ENCODE data around the gene PLVAP.
A peak's percentile ranks its signal among the peaks of the same experiment; 100 is the strongest.

The PLVAP gene

GRCh38 chr19:17394891-17395415 lies 17.8 kb upstream of the PLVAP start:
- no peaks in the 10 kb centered on the region for H3K36me3 ChIP-seq (ENCODE audit: insufficient read depth, low read length)
- H3K4me1 ChIP-seq (ENCODE audit: insufficient read depth, low read length): peaks cover 6% of the 10 kb centered on the region
- no peak overlapping the region for H3K9ac ChIP-seq (ENCODE audit: low read length)
- peaks cover 12 to 29% of the 10 kb centered on the region in 2 donors for H3K27me3 ChIP-seq (ENCODE audit: control insufficient read depth in 1 of 2, insufficient read depth in 2 of 2, low read length in 2 of 2)
- no peaks in the 10 kb centered on the region for H3K9me3 ChIP-seq (ENCODE audit: low read length)
- H3K27ac ChIP-seq (ENCODE audit: low read depth, low read length): no peak overlapping the region
- no peak overlapping the region for H3K4me3 ChIP-seq (ENCODE audit: low read depth in 1 of 2, low read length in 2 of 2)

GRCh38 chr19:17393914-17394313 lies 16.8 kb upstream of the PLVAP start, which contains the start of gene CCDC194:
CCDC194 (minus strand) TSS chr19:17394196; CDS start chr19:17394158, 38 bp downstream.
- Histone ChIP-seq H3K27me3 (ENCODE audit: control insufficient read depth in 1 of 2, insufficient read depth in 2 of 2, low read length in 2 of 2) (peaks cover 12 to 29% of the 10 kb centered on the region in 2 donors), H3K4me1 (ENCODE audit: insufficient read depth, low read length) (peaks cover 6% of the 10 kb centered on the region), H3K9ac (ENCODE audit: low read length) (no peak within 1 kb of the TSS), H3K9me3 (ENCODE audit: low read length) (no peaks in the 10 kb centered on the region), H3K36me3 (ENCODE audit: insufficient read depth, low read length) (no peaks in the 10 kb centered on the region), H3K4me3 (ENCODE audit: low read depth in 1 of 2, low read length in 2 of 2) (no peak within 1 kb of the TSS), H3K27ac (ENCODE audit: low read depth, low read length) (no peak within 1 kb of the TSS)

- H3K36me3 ChIP-seq (ENCODE audit: insufficient read depth, low read length): no peaks in the 10 kb centered on the region
- H3K27ac ChIP-seq (ENCODE audit: low read depth, low read length): no peak overlapping the region
- no peak overlapping the region for H3K4me3 ChIP-seq (ENCODE audit: low read depth in 1 of 2, low read length in 2 of 2)
- H3K9ac ChIP-seq (ENCODE audit: low read length): no peak overlapping the region
- no peaks in the 10 kb centered on the region for H3K9me3 ChIP-seq (ENCODE audit: low read length)
- peaks cover 12 to 29% of the 10 kb centered on the region in 2 donors for H3K27me3 ChIP-seq (ENCODE audit: control insufficient read depth in 1 of 2, insufficient read depth in 2 of 2, low read length in 2 of 2)
- H3K4me1 ChIP-seq (ENCODE audit: insufficient read depth, low read length): peaks cover 6% of the 10 kb centered on the region
These were observed 15.9 kb upstream of the PLVAP start for GRCh38 chr19:17393002-17393401.

GRCh38 chr19:17391371-17392151 lies 14.4 kb upstream of the PLVAP start:
- no peaks in the 10 kb centered on the region for H3K9me3 ChIP-seq (ENCODE audit: low read length)
- H3K4me1 ChIP-seq (ENCODE audit: insufficient read depth, low read length): peaks cover 6% of the 10 kb centered on the region
- H3K9ac ChIP-seq (ENCODE audit: low read length): no peak overlapping the region
- no peaks in the 10 kb centered on the region for H3K36me3 ChIP-seq (ENCODE audit: insufficient read depth, low read length)
- H3K27ac ChIP-seq (ENCODE audit: low read depth, low read length): no peak overlapping the region
- peaks cover 12 to 29% of the 10 kb centered on the region in 2 donors for H3K27me3 ChIP-seq (ENCODE audit: control insufficient read depth in 1 of 2, insufficient read depth in 2 of 2, low read length in 2 of 2)
- H3K4me3 ChIP-seq (ENCODE audit: low read depth in 1 of 2, low read length in 2 of 2): peak overlapping the region in 1 of 2 donors; percentile 41

- H3K4me3 ChIP-seq (ENCODE audit: low read depth in 1 of 2, low read length in 2 of 2): peak overlapping the region; percentile 20 to 41
- no peaks in the 10 kb centered on the region for H3K36me3 ChIP-seq (ENCODE audit: insufficient read depth, low read length)
- peaks cover 12 to 29% of the 10 kb centered on the region in 2 donors for H3K27me3 ChIP-seq (ENCODE audit: control insufficient read depth in 1 of 2, insufficient read depth in 2 of 2, low read length in 2 of 2)
- H3K27ac ChIP-seq (ENCODE audit: low read depth, low read length): no peak overlapping the region
- H3K9me3 ChIP-seq (ENCODE audit: low read length): no peaks in the 10 kb centered on the region
- peaks cover 6% of the 10 kb centered on the region for H3K4me1 ChIP-seq (ENCODE audit: insufficient read depth, low read length)
- H3K9ac ChIP-seq (ENCODE audit: low read length): no peak overlapping the region
These were observed 13.7 kb upstream of the PLVAP start for GRCh38 chr19:17390665-17391370.

GRCh38 chr19:17389957-17390664 lies 13.0 kb upstream of the PLVAP start:
- Histone ChIP-seq H3K27me3 (ENCODE audit: control insufficient read depth in 1 of 2, insufficient read depth in 2 of 2, low read length in 2 of 2) (peaks cover 9 to 26% of the 10 kb centered on the region in 2 donors), H3K4me1 (ENCODE audit: insufficient read depth, low read length) (peaks cover 6% of the 10 kb centered on the region), H3K4me3 (ENCODE audit: low read depth in 1 of 2, low read length in 2 of 2) (peak overlapping the region; percentile 20 to 21), H3K9me3 (ENCODE audit: low read length) (no peaks in the 10 kb centered on the region), H3K27ac (ENCODE audit: low read depth, low read length) (no peak overlapping the region), H3K9ac (ENCODE audit: low read length) (no peak overlapping the region), H3K36me3 (ENCODE audit: insufficient read depth, low read length) (no peaks in the 10 kb centered on the region)

- Histone ChIP-seq H3K27ac (ENCODE audit: low read depth, low read length) (no peak overlapping the region), H3K36me3 (ENCODE audit: insufficient read depth, low read length) (no peaks in the 10 kb centered on the region), H3K4me3 (ENCODE audit: low read depth in 1 of 2, low read length in 2 of 2) (no peak overlapping the region), H3K4me1 (ENCODE audit: insufficient read depth, low read length) (peaks cover 6% of the 10 kb centered on the region), H3K9ac (ENCODE audit: low read length) (no peak overlapping the region), H3K27me3 (ENCODE audit: control insufficient read depth in 1 of 2, insufficient read depth in 2 of 2, low read length in 2 of 2) (peaks cover 6 to 19% of the 10 kb centered on the region in 2 donors), H3K9me3 (ENCODE audit: low read length) (no peaks in the 10 kb centered on the region)
These were observed 12.1 kb upstream of the PLVAP start for GRCh38 chr19:17389288-17389687.

- Histone ChIP-seq H3K4me3 (ENCODE audit: low read depth in 1 of 2, low read length in 2 of 2) (no peak overlapping the region), H3K9ac (ENCODE audit: low read length) (no peak overlapping the region), H3K4me1 (ENCODE audit: insufficient read depth, low read length) (no peaks in the 10 kb centered on the region), H3K27ac (ENCODE audit: low read depth, low read length) (no peak overlapping the region), H3K36me3 (ENCODE audit: insufficient read depth, low read length) (no peaks in the 10 kb centered on the region), H3K9me3 (ENCODE audit: low read length) (no peaks in the 10 kb centered on the region), H3K27me3 (ENCODE audit: control insufficient read depth in 1 of 2, insufficient read depth in 2 of 2, low read length in 2 of 2) (no peaks in the 10 kb centered on the region)
These were observed 8.9 kb upstream of the PLVAP start for GRCh38 chr19:17385878-17386611.

- Histone ChIP-seq H3K4me1 (ENCODE audit: insufficient read depth, low read length) (no peaks in the 10 kb centered on the region), H3K27ac (ENCODE audit: low read depth, low read length) (no peak overlapping the region), H3K36me3 (ENCODE audit: insufficient read depth, low read length) (no peaks in the 10 kb centered on the region), H3K9me3 (ENCODE audit: low read length) (no peaks in the 10 kb centered on the region), H3K27me3 (ENCODE audit: control insufficient read depth in 1 of 2, insufficient read depth in 2 of 2, low read length in 2 of 2) (peaks cover 0 to 3% of the 10 kb centered on the region in 2 donors), H3K4me3 (ENCODE audit: low read depth in 1 of 2, low read length in 2 of 2) (no peak overlapping the region), H3K9ac (ENCODE audit: low read length) (no peak overlapping the region)
These were observed 3.4 kb upstream of the PLVAP start for GRCh38 chr19:17380426-17381138.

GRCh38 chr19:17379221-17379631 lies 2.1 kb upstream of the PLVAP start:
- Histone ChIP-seq H3K36me3 (ENCODE audit: insufficient read depth, low read length) (no peaks in the 10 kb centered on the region), H3K4me3 (ENCODE audit: low read depth in 1 of 2, low read length in 2 of 2) (no peak overlapping the region), H3K4me1 (ENCODE audit: insufficient read depth, low read length) (no peaks in the 10 kb centered on the region), H3K9me3 (ENCODE audit: low read length) (no peaks in the 10 kb centered on the region), H3K9ac (ENCODE audit: low read length) (no peak overlapping the region), H3K27ac (ENCODE audit: low read depth, low read length) (no peak overlapping the region), H3K27me3 (ENCODE audit: control insufficient read depth in 1 of 2, insufficient read depth in 2 of 2, low read length in 2 of 2) (peaks cover 0 to 3% of the 10 kb centered on the region in 2 donors)

All from muscle layer of colon (tissue), 2 donors.